Right renal cortex interstitium (tissue), 3 donors: ENCODE results near the gene STKLD1. TPM values are rescaled to one million over a fixed set of nuclear protein-coding genes. Genes with fewer than 3 reads are reported as not detected.
"Not testable (repeated sequence)": the region's sequence is repeated elsewhere in the genome, so short reads cannot be mapped to it uniquely, and the experiment has no call there.

Source experiments
- DNase-seq, 3 donors: peaks; one replicate each; pipeline ENCODE4 v3.0.0-alpha.2; 2013; ENCODE audit warnings: low read depth in 3 of 3, low spot score in 2 of 3
- polyA plus RNA-seq, 3 donors: library from polyadenylated mRNA; unstranded; fragments of 120-200 nt; gene quantifications; one replicate each; pipeline ENCODE4 v1.2.1, GENCODE V29; 2013; ENCODE audit not compliant: insufficient read length in 3 of 3

The STKLD1 gene
- polyA plus RNA-seq, 3 donors, result 2.2 to 3.6 (median 3.4) TPM

- DNase-seq, result no peak
Measured at GRCh38 chr9:133360400-133361393, 15.5 kb upstream of the STKLD1 start.

DNA sequence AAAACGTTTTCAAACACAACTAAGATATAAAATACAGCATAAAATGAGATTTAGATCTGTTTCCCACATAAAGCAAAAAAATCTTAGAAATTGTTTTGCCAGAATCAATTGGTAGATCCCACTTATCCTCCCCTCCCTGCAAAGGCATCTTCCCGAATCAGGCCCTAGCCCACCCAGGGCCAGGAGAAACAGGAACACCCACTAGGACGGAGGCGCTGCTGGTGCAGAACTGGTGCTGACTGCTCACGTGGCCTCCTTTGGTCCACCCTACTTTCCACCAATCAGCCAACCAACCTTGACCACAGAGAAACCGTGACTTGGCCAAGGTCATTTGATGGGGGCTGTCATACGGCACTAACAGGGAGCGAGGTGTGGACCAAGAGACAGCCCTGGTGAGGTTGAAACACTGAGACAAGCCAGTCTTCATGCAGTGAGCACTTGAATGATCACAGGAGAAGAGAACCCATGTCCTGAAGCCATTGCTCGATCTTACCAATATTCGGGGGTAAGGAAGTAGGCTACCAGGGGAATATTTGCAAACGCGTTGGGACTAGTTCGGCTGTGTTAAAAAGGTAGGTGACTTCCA lies 14.6 kb upstream of the STKLD1 start:
- no peak for DNase-seq

- no peak for DNase-seq
Measured at GRCh38 chr9:133362359-133363044, 13.7 kb upstream of the STKLD1 start.

GRCh38 chr9:133366435-133366834 lies 9.7 kb upstream of the STKLD1 start:
- no peak for DNase-seq

DNA sequence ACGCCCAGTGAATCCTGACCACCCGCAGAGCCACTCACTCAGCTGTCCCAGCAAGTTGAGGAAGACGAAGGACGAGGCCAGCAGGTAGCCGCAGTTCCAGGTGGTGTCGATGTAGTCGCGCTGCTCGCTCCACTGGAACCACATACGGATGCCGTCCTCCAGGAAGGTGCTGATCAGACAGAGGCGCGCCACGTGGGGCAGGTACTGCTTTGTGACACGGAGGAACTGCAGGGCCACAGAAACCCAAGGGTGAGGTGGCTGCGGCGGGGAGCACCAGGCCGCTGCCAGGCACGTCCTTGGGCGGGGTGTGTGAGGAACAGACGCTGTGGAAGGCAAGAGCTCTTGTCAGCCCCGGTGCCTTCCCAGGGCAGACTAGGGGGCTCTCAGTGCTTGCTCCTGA lies 8.9 kb upstream of the STKLD1 start:
- DNase-seq, result no peak

DNA sequence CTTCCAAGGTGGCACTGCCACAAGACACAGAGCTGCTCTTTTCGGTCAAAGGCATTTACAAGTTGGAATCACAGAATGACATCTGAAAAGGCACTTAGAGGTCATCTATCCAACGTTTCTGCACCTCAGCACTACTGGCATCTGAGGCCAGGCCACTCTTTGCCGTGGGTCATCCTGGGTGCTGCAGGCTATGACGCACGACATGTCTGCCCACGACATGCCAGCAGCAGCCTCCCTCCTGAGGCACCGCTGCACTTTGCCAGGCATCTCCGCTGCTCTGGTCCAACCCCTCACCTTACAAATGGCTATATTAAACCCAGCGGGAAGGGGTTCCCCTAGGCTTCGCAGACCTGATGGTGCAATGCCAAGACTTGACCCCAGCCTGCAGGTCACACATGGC lies 8.4 kb upstream of the STKLD1 start:
- DNase-seq, result no peak

DNA sequence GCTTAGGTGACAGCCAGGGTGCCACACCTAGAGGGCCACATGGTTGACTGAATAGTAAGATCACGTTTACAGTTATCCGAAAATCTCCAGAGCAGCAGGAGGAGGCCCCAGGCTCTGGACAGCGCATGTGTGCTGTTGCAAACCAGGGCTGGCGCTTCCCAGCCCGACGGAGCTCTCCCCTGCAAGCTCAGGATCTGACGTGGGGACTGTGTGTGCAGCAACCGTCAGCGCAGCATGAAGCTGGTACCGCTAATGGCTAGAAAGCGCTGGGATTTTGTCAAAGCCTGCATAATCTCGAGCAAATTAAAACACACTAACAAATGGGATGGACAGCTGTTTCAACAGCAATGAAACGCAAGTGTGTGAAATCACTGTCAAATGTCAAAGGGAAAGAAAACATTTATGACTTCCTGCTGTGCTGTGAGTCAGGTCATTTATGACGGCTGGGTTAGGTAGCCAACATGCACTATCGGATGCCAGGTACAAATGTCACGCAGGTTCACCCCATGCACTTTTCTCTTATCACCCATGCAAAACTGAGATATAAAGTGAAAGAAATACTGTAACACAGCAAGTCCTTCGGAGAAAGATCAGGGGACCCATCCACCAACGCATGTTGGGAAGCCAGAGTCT lies 7.8 kb upstream of the STKLD1 start:
- DNase-seq, result no peak

DNA sequence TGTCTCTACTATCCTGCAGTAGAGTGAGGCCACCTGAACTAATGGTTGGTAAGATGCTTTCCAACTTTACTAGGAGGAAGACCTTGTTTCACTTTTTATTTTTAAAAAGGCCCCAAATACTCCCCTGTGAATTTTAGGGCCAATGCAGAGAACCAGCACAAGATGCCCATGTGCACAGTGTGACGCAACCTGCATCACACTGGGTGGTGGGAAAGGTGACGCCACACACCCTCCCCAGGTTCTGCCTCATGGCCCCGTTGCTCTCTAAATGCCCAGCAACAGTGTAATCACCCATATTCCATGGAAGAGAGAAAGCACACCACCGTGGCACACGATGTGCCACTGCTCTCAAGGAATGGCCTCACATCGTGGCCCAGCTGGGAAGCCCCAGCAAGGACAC lies 6.7 kb upstream of the STKLD1 start:
- no peak for DNase-seq

DNA sequence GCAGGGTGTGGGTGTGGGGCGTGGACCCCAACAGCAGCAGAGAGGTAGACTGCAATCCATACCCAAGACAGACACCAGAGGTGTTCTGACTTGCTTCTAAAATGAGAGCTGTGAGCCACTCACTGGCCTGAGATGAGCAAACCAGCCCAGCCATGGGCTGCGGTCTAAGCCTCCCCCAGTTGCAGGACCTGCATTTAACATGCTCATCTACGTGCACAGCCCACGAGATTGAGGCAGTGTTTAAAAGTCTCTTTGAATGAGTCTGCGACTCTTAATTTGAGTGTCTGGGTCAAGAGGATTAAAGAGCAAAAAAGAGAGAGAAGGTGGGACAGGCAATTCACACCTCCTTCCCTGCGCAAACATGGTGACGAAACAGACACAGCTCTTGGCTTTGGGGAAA lies 6.2 kb upstream of the STKLD1 start:
- DNase-seq, result no peak

GRCh38 chr9:133370685-133371084 lies 5.5 kb upstream of the STKLD1 start:
- DNase-seq, result no peak

GRCh38 chr9:133371261-133371711 lies 4.9 kb upstream of the STKLD1 start:
- no peak for DNase-seq

GRCh38 chr9:133372144-133372543 lies 4.0 kb upstream of the STKLD1 start:
- DNase-seq, result no peak

- no peak for DNase-seq
Measured at GRCh38 chr9:133374612-133375115, 1.5 kb upstream of the STKLD1 start.

DNA sequence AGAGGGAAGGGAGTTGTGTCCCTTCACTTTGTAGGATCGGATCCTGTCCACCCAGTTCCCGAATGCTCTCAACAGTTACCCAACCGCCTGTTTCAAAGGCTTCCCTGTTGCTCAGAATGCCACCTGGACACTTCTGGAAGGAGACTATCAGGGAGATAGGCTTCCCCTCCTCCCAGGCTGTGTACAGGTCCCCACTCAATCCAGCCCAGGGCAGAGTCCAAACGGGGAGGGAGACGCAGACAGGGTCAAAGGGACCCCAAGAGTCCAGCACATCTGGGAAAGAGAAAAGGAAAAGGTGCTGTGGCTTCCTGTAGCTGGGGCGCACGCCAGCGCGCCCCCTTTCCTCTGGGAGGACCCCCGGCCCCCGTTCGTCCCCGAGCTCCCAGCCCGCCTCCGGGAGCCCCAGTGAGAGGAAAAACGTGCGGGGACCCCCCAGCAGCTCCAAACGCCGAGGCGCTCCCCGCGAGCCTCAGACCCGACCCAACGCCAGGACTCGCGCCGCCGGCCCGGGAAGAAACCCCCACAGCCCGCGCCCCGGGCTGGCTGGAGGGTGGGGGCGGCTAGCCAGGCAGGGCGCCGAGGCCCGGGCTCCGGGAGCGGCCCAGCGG lies 946 bp upstream of the STKLD1 start:
- DNase-seq, result no peak

DNA sequence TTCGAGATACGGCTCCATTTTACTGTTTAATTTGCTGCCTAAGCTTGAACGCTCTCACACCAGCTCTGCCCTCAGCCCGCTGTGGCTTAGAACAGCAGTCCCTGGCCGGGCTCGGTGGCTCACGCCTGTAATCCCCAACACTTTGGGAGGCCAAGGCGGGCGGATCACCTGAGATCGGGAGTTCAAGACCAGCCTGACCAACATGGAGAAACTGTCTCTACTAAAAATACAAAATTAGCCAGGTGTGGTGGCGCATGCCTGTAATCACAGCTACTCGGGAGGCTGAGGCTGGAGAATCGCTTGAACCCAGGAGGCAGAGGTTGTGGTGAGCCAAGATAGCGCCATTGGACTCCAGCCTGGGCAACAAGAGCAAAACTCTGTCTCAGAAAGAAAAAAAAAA lies 1.1 kb downstream of the STKLD1 start:
- DNase-seq, result not testable (repeated sequence)

- DNase-seq, result no peak
Measured at GRCh38 chr9:133377721-133378216, 1.6 kb downstream of the STKLD1 start.

DNA sequence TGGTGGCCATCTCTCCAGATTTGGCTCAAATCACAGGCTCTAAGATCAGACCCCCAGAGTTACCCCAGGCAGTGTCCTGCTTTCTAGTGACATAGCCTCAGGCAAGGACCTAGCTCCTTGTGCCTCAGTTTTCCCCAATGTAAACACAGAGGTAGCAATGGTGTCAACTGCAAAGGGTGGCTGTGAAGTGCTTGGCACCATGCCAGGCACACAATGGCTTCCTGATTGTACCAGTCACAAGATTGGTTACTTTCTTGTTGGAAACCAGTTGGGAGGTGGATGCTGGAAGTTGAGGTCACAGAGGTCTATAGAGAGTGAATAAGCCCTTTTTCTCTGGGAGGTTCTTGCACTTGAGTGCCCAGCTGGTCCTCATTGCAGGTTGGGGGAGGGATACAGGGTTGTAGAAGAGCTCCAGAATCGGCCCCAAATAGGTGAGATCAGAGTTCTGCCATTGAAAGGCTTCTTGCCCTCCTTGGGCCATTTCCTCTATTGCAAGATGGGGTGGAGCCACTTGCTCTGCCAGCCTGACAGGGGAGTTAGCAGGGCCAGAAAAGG lies 2.3 kb downstream of the STKLD1 start:
- DNase-seq, result no peak

DNA sequence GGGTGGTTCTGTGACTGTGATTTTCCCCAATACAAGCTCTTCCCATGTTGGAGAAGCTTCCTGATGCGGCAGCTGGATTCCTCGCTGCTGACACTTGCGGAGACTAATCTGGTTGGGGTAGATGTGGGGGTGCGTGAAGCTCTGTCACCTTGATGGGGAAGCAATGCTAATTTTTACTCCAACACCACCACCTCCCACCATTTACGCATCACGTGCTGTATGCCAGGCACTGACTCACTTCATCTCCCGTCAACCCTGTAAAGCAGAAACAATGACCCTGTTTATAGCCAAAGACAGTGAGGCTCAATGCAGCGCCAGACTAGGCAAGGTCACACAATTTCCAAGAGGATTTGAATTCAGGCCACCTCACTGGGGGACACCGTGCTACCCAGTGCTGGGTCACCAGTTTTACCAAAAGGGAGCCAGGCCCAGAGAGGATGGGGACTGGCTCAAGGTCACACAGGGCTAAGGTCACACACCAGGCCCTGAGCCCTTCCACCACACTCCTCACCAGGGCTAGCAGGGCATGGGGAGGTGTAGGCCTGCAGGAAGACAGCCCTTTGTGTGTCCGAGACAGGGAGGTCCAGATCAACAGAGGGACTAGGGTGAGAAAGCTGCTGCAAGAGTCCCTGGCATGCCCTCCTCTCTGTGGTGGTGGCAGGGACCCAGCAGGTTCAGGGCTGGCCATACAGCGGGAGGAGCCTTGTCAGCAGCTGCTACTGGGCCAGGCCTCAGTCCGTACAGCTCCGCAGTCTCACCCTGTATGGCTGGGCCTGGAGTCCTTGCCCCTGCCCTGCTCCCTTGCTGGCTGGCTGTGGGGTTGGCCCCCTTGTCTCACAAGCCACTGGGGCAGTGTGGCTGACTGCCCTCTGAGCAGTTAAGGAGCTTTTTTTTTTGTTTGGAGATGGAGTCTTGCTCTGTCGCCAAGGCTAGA lies 3.3 kb downstream of the STKLD1 start:
- DNase-seq, result no peak

DNA sequence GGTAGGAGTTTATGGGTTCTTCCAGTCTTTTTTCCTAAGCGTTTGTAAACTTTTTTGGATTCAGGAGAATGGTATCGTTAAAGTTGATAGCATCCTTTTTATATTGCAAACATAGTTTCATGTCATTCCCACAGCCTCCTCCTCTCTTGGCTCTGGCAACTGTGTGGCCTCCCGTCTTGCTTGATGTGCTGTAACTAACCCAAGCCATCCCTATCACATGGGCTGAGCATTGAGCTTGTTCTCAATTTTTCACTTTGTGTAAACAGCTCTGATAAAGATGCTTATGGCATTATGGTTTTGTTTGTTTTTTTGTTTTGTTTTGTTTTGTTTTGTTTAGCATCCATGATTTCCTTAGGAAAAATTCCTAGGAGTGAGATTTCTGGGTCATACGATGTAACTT lies 4.6 kb downstream of the STKLD1 start:
- DNase-seq, result no peak
